SK-N-SH (cell line): ENCODE data around the gene RAB39B. TPM values are rescaled to one million over a fixed set of nuclear protein-coding genes. Genes with fewer than 3 reads are reported as not detected.

Source experiments
- CTCF ChIA-PET: fragments of 300-600, 350-600 bp; formaldehyde crosslinking; extraction: SDS; loops from one replicate; lab custom pipeline; 2021; lab: Yijun Ruan, JAX
- POLR2A ChIA-PET: fragments of 350-600 bp; sonication (Branson Sonifier 250); formaldehyde crosslinking; extraction: SDS; loops from one replicate; lab custom pipeline; 2020; ENCODE audit warnings: antibody characterized with exemption, inconsistent platforms; lab: Yijun Ruan, JAX
- DNase-seq: peaks from one replicate; pipeline ENCODE4 v3.0.0; 2012
- H2AFZ ChIP-seq: fragments of 200-600 bp; sonication (generic); 2 replicates; pipeline ENCODE4 v1.8.1; 2016; ENCODE audit warnings: antibody characterized with exemption, mild to moderate bottlenecking, low read depth
- H3F3A ChIP-seq: fragments of 200-600 bp; sonication (generic); replicated peaks from 2 replicates; pipeline ENCODE3; 2016; ENCODE audit warnings: antibody characterized with exemption, mild to moderate bottlenecking; ENCODE audit not compliant: insufficient read depth
- H3K27ac ChIP-seq, 2 experiments: fragments of 200-500 bp in 1 of 2; fragments of 200-600 bp in 1 of 2; sonication (Bioruptor generic) in 1 of 2; sonication (generic), shearing (Covaris generic) in 1 of 2; 2 replicates each; pipeline versions ENCODE4 v1.5.1 to v1.6.1; 2014 to 2016; ENCODE audit warnings: low read depth in 2 of 2, inconsistent platforms in 1 of 2, low read length in 1 of 2, mild to moderate bottlenecking in 1 of 2, mixed read lengths in 1 of 2
- H3K27me3 ChIP-seq: fragments of 200-600 bp; sonication (generic), shearing (Covaris generic); 2 replicates; pipeline ENCODE4 v1.6.1; 2016; ENCODE audit warnings: mixed run types; ENCODE audit not compliant: insufficient read depth
- H3K36me3 ChIP-seq, 2 experiments: fragments of 200-500 bp in 1 of 2; fragments of 200-600 bp in 1 of 2; sonication (Bioruptor generic) in 1 of 2; sonication (generic) in 1 of 2; replicated peaks in 1 of 2; 2 replicates each; pipeline versions ENCODE3 to v1.5.1; 2014 to 2016; ENCODE audit warnings: low read length in 1 of 2, mild to moderate bottlenecking in 1 of 2; ENCODE audit not compliant: insufficient read depth in 2 of 2, control insufficient read depth in 1 of 2
- H3K4me1 ChIP-seq, 2 experiments: fragments of 200-500 bp in 1 of 2; fragments of 200-600 bp in 1 of 2; sonication (Bioruptor generic) in 1 of 2; sonication (generic), shearing (Covaris generic) in 1 of 2; 2 replicates each; pipeline versions ENCODE4 v1.5.1 to v1.6.1; 2014 to 2016; ENCODE audit warnings: low read depth in 1 of 2, low read length in 1 of 2, mixed run types in 1 of 2; ENCODE audit not compliant: insufficient read depth in 2 of 2, control insufficient read depth in 1 of 2
- H3K4me2 ChIP-seq: fragments of 200-600 bp; sonication (generic), shearing (Covaris generic); 2 replicates; pipeline ENCODE4 v1.6.1; 2017; ENCODE audit warnings: mixed run types
- H3K4me3 ChIP-seq, 2 experiments: fragments of 200-500 bp in 1 of 2; fragments of 200-600 bp in 1 of 2; sonication (Bioruptor generic) in 1 of 2; sonication (generic), shearing (Covaris generic) in 1 of 2; 2 replicates each; pipeline versions ENCODE4 v1.5.1 to v1.8.1; 2014 to 2016; ENCODE audit warnings: low read depth in 2 of 2, inconsistent platforms in 1 of 2, low read length in 1 of 2, mild to moderate bottlenecking in 1 of 2, mixed read lengths in 1 of 2, moderate library complexity in 1 of 2
- H3K79me2 ChIP-seq: fragments of 200-600 bp; sonication (generic); 2 replicates; pipeline ENCODE4 v1.8.1; 2017; ENCODE audit warnings: mild to moderate bottlenecking; ENCODE audit not compliant: insufficient read depth
- H3K9ac ChIP-seq: fragments of 200-600 bp; sonication (generic); 2 replicates; pipeline ENCODE4 v1.6.1; 2017; ENCODE audit warnings: mixed run types
- H3K9me2 ChIP-seq: fragments of 200-600 bp; sonication (generic); 2 replicates; pipeline ENCODE4 v1.6.1; 2017; ENCODE audit warnings: mixed run types
- H3K9me3 ChIP-seq: fragments of 200-600 bp; sonication (generic); 2 replicates; pipeline ENCODE4 v1.6.1; 2017; ENCODE audit warnings: mixed run types, mild to moderate bottlenecking, moderate library complexity
- H4K20me1 ChIP-seq: fragments of 200-600 bp; sonication (generic); 2 replicates; pipeline ENCODE4 v1.6.1; 2017; ENCODE audit warnings: mild to moderate bottlenecking, mixed run types; ENCODE audit not compliant: insufficient read depth
- CHD2 ChIP-seq: fragments of 150-350 bp; IDR thresholded peaks from 2 replicates; pipeline ENCODE4 v1.6.1; 2018; ENCODE audit warnings: low read length; ENCODE audit not compliant: partially characterized antibody
- ELF1 ChIP-seq: IDR thresholded peaks from 2 replicates; pipeline ENCODE4 v1.4.0; 2012
- EP300 ChIP-seq, 2 experiments: IDR thresholded peaks; 2 replicates each; pipeline versions ENCODE4 v1.4.0 to v1.6.1; 2012; ENCODE audit warnings: borderline replicate concordance in 1 of 2, low read depth in 1 of 2, low read length in 1 of 2
- FOSL2 ChIP-seq: IDR thresholded peaks from 2 replicates; pipeline ENCODE4 v1.4.0; 2012; ENCODE audit warnings: low read depth, mild to moderate bottlenecking, moderate library complexity, borderline replicate concordance
- FOXJ3 ChIP-seq: sonication (generic); formaldehyde crosslinking; IDR thresholded peaks from 2 replicates; pipeline ENCODE4 v1.5.1; 2020; ENCODE audit warnings: mild to moderate bottlenecking, missing genetic modification reagents
- FOXM1 ChIP-seq: IDR thresholded peaks from 2 replicates; pipeline ENCODE4 v1.4.0; 2012; ENCODE audit warnings: low read depth, mild to moderate bottlenecking
- GATA2 ChIP-seq: sonication (generic); formaldehyde crosslinking; IDR thresholded peaks from 2 replicates; pipeline ENCODE4 v1.5.0; 2020; ENCODE audit warnings: mild to moderate bottlenecking, missing genetic modification reagents
- MXI1 ChIP-seq: IDR thresholded peaks from 2 replicates; pipeline ENCODE4 v1.6.1; 2012; ENCODE audit warnings: mild to moderate bottlenecking, low read depth, low read length, improper control_type of control experiment
- NFIC ChIP-seq: IDR thresholded peaks from 2 replicates; pipeline ENCODE4 v1.4.0; 2012; ENCODE audit warnings: borderline replicate concordance
- RAD21 ChIP-seq: IDR thresholded peaks from 2 replicates; pipeline ENCODE4 v1.6.1; 2012; ENCODE audit warnings: mild to moderate bottlenecking, low read length
- RFX5 ChIP-seq: IDR thresholded peaks from 2 replicates; pipeline ENCODE4 v1.6.1; 2012; ENCODE audit warnings: mild to moderate bottlenecking, improper control_type of control experiment, low read length
- RXRA ChIP-seq: IDR thresholded peaks from 2 replicates; pipeline ENCODE4 v1.4.0; 2012; ENCODE audit warnings: low read depth, mild to moderate bottlenecking, borderline replicate concordance
- SMC3 ChIP-seq: IDR thresholded peaks from 2 replicates; pipeline ENCODE4 v1.6.1; 2012; ENCODE audit warnings: low read depth, low read length, improper control_type of control experiment
- TAF1 ChIP-seq: IDR thresholded peaks from 2 replicates; pipeline ENCODE4 v1.6.1; 2012; ENCODE audit warnings: low read depth, mild to moderate bottlenecking, low read length, moderate library complexity, borderline replicate concordance
- TCF12 ChIP-seq: IDR thresholded peaks from 2 replicates; pipeline ENCODE4 v1.4.0; 2012
- WGBS: methylation state at CpG from one replicate; pipeline ENCODE4 v1.1.6; 2017; ENCODE audit warnings: low lambda C conversion rate; 5-methylcytosine and 5-hydroxymethylcytosine counted together
- polyA plus RNA-seq, 3 experiments: library from polyadenylated mRNA; depleted of rRNA; stranded (reverse); fragments of >200 nt; gene quantifications; 2 replicates each; pipeline ENCODE4 v1.2.3, GENCODE V29; 2012
- TF ChIP-seq, protein P1 (sequence below): fragments of 150-350 bp; IDR thresholded peaks from 2 replicates; pipeline ENCODE4 v1.6.1; 2017; ENCODE audit warnings: antibody characterized with exemption, low read length, low read depth, borderline replicate concordance
- TF ChIP-seq, protein P2 (sequence below): IDR thresholded peaks from 2 replicates; pipeline ENCODE4 v1.4.0; 2012; ENCODE audit warnings: low read depth, borderline replicate concordance
- TF ChIP-seq, protein P3 (sequence below): fragments of 200-600 bp; sonication (generic); IDR thresholded peaks from 2 replicates; pipeline ENCODE4 v1.6.1; 2017; ENCODE audit warnings: antibody characterized with exemption, mild to moderate bottlenecking, moderate library complexity
- TF ChIP-seq, protein P4 (sequence below): IDR thresholded peaks from 2 replicates; pipeline ENCODE4 v1.4.0; 2012; ENCODE audit warnings: low read depth

The RAB39B gene
- polyA plus RNA-seq, 1 of the 3 experiments (the other 2 are of a cell fraction), result 1.3 TPM

DNA sequence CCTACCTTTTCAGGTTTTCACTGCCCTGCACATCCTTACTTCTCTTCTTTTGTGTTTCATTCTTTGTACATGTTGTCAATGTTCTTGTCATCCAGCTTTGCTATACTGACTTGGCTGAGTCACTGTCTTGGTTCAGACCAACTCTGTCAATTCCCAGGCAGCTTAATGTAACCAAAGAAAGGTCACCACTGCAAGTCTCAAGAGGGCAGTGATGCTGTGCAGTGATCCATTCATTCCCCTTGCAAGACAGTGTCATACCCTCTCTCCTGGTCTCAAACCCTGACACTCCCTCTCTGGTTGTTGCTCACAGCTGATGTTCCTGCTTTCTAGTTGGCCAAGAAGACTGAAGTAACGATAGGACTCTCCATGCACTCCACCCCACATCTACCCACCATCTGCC, 17.5 kb downstream of the RAB39B start (continued):
- TF ChIP-seq, protein P1, sequence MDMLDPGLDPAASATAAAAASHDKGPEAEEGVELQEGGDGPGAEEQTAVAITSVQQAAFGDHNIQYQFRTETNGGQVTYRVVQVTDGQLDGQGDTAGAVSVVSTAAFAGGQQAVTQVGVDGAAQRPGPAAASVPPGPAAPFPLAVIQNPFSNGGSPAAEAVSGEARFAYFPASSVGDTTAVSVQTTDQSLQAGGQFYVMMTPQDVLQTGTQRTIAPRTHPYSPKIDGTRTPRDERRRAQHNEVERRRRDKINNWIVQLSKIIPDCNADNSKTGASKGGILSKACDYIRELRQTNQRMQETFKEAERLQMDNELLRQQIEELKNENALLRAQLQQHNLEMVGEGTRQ, result no peak

DNA sequence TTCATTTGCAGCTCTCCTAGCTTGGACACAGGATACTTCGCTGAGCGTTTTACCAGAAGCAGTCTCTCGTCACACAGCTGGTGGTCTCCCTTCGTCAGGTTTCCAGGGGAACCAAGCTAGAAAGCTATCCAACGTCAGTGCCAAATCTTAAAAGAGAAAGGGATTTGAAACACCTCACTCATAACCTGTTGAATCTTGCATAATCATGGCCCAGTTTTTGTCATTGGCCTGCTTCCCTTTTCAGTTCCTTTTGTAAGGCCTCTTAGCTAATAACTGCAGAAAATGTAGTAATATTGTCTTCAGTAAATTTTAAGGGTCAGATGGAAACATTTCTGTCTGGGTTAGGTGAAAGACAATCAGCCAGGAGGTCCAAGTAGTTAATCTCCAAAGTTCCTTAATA, 22.0 kb downstream of the RAB39B start:
- ChIA-PET POLR2A (no interaction called here), CTCF (no interaction called here)
- Histone ChIP-seq H3K27me3 (no peaks in the 10 kb centered on the region), H3K9me2 (no peaks in the 10 kb centered on the region), H3K9ac (no peak overlapping the region), H3K79me2 (no peaks in the 10 kb centered on the region), H2AFZ (no peak overlapping the region), H3K36me3 (peaks cover 2 to 15% of the 10 kb centered on the region in 2 experiments), H3F3A (no peaks in the 10 kb centered on the region), H3K27ac (no peak overlapping the region), H3K9me3 (no peaks in the 10 kb centered on the region), H3K4me2 (no peak overlapping the region), H3K4me1 (no peaks in the 10 kb centered on the region), H3K4me3 (no peak overlapping the region), H4K20me1 (no peaks in the 10 kb centered on the region)
- no peak for DNase-seq
- 56% methylated on average over 5 of the region's 5 CpGs for WGBS
- TF ChIP-seq, protein P2, sequence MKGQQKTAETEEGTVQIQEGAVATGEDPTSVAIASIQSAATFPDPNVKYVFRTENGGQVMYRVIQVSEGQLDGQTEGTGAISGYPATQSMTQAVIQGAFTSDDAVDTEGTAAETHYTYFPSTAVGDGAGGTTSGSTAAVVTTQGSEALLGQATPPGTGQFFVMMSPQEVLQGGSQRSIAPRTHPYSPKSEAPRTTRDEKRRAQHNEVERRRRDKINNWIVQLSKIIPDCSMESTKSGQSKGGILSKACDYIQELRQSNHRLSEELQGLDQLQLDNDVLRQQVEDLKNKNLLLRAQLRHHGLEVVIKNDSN, result no peak
- TF ChIP-seq FOXJ3, result no peak
- no peak for TF ChIP-seq FOSL2
- TF ChIP-seq, protein P3, sequence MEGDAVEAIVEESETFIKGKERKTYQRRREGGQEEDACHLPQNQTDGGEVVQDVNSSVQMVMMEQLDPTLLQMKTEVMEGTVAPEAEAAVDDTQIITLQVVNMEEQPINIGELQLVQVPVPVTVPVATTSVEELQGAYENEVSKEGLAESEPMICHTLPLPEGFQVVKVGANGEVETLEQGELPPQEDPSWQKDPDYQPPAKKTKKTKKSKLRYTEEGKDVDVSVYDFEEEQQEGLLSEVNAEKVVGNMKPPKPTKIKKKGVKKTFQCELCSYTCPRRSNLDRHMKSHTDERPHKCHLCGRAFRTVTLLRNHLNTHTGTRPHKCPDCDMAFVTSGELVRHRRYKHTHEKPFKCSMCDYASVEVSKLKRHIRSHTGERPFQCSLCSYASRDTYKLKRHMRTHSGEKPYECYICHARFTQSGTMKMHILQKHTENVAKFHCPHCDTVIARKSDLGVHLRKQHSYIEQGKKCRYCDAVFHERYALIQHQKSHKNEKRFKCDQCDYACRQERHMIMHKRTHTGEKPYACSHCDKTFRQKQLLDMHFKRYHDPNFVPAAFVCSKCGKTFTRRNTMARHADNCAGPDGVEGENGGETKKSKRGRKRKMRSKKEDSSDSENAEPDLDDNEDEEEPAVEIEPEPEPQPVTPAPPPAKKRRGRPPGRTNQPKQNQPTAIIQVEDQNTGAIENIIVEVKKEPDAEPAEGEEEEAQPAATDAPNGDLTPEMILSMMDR, result no peak
- no peak for TF ChIP-seq GATA2 (CRISPR knock-in tag)
- TF ChIP-seq TCF12, result no peak
- TF ChIP-seq NFIC, result no peak
- no peak for TF ChIP-seq ELF1
- TF ChIP-seq TAF1, result no peak
- TF ChIP-seq SMC3, result no peak
- TF ChIP-seq RFX5, result no peak

DNA sequence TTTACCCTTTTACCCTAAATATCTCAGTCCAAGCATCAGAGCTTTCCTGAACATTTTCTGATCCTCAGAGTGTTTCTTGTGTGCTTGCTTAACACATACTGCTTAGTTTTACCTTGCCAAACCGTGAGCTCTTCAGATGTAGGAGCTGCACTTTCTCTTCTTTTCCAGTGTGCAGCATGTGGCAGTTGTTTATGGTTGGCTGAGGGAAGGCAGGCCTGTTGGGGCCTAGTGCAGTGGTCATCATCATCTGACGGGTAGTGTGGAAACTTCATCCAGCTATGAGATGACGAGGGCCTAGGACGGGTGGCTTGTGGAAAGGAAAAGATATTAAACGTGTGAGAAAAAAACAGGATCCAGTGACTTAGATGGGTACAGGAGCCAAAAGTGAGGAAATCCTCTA, 26.6 kb downstream of the RAB39B start:
- CTCF ChIA-PET, result interaction anchor here (0.8 kb wide), 1 partner anchor 21 kb away, joined by 3 read pairs; the partner anchor contains the start of gene VBP1
- 40% methylated on average over 5 of the region's 5 CpGs for WGBS
- H3K9me2 ChIP-seq, result no peaks in the 10 kb centered on the region

More for the DNA sequence above, 26.6 kb downstream of the RAB39B start:
- no peak overlapping the region for H3K9ac ChIP-seq
- peaks cover 9% of the 10 kb centered on the region; the same call in 1 of the 2 replicates for H3K79me2 ChIP-seq
- no peaks in the 10 kb centered on the region for H4K20me1 ChIP-seq
- H3F3A ChIP-seq, result no peaks in the 10 kb centered on the region
- H3K4me1 ChIP-seq, result no peaks in the 10 kb centered on the region
- H3K4me3 ChIP-seq, result no peak overlapping the region
- no peak for DNase-seq
- no peak overlapping the region for H3K27ac ChIP-seq
- no peak overlapping the region for H3K4me2 ChIP-seq
- H2AFZ ChIP-seq, result no peak overlapping the region
- peaks cover 10 to 31% of the 10 kb centered on the region in 2 experiments for H3K36me3 ChIP-seq
- POLR2A ChIA-PET, result no interaction called here
- TF ChIP-seq RXRA (no peak), TAF1 (no peak), MXI1 (no peak), FOXJ3 (no peak), FOXM1 (no peak), GATA2 (CRISPR knock-in tag) (no peak), EP300 (IDR thresholded peaks at IDR 0.05; ENCODE audit: borderline replicate concordance in 1 of 2, low read depth in 1 of 2, low read length in 1 of 2) (no peak), CHD2 (no peak), RAD21 (no peak), ELF1 (no peak), TCF12 (no peak)
- TF ChIP-seq, protein P1, result no peak
- TF ChIP-seq, protein P4, sequence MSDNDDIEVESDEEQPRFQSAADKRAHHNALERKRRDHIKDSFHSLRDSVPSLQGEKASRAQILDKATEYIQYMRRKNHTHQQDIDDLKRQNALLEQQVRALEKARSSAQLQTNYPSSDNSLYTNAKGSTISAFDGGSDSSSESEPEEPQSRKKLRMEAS, result no peak
- TF ChIP-seq, protein P3, result no peak
- no peaks in the 10 kb centered on the region for H3K27me3 ChIP-seq
- H3K9me3 ChIP-seq, result no peaks in the 10 kb centered on the region
